Measurements from ENCODE around the gene PLOD2.

PLOD2 gene

DNA sequence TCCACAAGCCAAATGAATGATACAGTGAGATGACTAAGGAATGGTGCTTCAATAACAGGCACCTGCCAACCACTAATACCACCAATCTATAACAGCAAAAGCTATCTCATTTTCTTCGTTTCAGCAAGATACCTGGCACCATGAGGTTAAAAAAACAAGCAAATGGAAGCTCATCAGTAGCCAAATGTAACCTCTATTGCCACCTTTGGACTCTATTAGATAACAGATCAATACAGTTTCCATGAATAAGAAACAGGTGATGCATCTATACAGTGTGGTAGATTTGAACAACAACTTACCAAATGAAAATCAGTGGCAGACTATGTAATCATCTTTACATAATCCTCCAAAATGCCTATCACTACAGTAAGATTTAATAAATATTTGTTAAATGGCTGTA, 32.8 kb downstream of the PLOD2 start:
- TF ChIP-seq, protein P1, sequence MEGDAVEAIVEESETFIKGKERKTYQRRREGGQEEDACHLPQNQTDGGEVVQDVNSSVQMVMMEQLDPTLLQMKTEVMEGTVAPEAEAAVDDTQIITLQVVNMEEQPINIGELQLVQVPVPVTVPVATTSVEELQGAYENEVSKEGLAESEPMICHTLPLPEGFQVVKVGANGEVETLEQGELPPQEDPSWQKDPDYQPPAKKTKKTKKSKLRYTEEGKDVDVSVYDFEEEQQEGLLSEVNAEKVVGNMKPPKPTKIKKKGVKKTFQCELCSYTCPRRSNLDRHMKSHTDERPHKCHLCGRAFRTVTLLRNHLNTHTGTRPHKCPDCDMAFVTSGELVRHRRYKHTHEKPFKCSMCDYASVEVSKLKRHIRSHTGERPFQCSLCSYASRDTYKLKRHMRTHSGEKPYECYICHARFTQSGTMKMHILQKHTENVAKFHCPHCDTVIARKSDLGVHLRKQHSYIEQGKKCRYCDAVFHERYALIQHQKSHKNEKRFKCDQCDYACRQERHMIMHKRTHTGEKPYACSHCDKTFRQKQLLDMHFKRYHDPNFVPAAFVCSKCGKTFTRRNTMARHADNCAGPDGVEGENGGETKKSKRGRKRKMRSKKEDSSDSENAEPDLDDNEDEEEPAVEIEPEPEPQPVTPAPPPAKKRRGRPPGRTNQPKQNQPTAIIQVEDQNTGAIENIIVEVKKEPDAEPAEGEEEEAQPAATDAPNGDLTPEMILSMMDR (IDR thresholded peaks at IDR 0.05), result no peak

DNA sequence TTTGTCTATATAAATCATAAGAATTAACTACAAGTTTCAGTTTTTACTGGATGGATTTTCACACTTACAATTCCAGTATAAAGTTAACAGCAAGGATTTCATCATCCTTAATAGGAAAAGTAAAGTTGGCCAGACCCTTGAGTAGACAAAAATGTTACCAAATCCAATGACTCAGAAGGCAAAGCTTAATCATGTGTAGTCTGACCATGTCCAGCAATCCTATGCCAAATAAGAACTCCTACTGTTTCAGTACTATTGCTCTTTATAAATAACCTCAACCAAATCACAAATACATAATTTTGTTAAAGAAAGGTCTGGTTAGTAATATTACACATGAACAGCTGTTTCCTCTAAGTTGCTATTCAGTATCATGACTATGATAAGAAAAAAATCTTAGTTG, 35.0 kb downstream of the PLOD2 start:
- TF ChIP-seq, protein P1 (IDR thresholded peaks at IDR 0.05), result no peak

DNA sequence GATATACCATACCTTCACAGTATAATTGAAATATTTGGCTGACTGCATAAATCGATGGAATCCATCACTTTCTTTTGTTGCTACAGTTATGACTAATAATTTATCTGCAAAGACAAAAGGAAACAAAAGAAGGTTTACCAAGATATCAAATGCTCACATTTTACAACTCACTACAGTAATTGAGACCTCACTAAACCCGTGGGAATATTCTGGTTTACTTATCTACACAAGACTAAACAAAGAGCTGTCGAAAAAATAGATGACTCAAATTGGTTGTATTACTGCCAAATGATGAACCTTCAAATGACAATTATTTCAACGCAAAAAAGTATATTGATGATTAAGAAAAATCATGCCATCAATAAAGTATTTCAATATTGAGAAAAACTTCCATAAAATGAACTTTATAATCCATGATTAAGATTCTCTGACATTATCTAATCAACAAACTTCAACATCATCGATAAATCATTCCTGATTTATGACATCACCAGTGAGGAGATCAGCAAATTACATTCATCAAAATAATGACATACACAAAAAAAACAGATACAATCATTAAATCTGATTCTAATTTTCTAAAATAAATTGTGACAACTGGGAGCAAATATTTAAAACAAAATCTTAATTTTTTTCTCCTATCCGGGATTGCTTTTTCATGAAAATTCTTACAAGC, 36.7 kb downstream of the PLOD2 start:
- TF ChIP-seq, protein P1 (IDR thresholded peaks at IDR 0.05), result no peak

DNA sequence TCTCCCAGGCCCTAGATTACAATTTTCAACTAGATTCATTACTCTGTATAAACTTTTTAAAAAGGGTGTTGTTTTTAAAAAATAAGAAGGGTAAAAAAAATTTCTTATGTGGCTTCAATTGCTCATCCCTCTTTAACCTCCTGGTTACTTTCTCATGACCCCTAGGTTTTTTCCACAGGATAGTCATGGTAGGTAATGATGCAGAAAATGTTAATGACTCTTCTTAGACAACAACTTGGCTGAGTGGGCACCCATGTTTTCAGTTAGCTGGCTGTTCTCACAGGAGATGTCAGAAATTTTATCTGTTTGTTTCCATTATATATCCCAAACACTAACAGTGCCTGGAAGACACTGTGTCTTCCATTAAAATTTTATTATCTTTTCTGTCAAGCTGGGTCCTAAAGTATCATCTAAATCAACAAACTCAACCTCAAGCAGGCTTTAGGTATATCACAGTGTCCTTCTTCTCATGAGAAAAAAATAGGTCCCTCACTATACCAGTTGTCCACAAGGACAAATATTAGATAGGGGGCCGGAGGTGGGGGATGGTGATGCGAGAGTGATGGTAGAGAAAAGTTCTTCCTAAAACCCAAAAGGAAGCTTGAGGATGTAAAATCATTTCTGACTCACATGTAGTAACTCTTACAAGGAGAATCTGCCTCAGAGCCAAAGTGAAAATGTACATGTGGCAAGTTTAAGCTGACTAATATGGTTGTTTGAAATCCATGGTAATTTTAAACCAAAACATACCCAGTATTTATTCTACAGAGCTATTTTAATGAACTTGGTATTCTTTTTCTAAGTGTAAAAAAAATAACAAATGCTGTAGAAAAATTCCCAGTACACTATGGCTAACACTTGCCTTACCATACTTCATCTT, 43.3 kb downstream of the PLOD2 start:
- TF ChIP-seq, protein P1 (IDR thresholded peaks at IDR 0.05), result no peak

DNA sequence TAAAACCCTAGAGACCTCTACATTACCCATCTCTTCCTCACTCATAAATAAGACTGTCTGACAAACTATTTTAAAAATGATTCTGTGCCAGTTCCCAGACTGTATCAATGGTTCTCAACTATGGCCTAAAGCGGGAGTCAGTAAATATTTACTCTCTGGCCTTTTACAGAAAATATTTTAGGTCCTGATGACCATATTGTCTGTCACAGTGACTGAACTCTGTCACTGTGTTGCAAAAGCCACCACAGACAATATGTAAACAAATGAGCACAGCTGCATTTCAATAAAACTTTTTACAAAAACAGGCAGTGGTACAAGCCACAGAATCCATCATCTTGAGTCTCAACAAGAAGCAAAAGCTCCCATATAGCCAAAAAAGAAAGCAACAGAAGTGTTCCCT, 45.4 kb downstream of the PLOD2 start:
- TF ChIP-seq, protein P1 (IDR thresholded peaks at IDR 0.05), result no peak

DNA sequence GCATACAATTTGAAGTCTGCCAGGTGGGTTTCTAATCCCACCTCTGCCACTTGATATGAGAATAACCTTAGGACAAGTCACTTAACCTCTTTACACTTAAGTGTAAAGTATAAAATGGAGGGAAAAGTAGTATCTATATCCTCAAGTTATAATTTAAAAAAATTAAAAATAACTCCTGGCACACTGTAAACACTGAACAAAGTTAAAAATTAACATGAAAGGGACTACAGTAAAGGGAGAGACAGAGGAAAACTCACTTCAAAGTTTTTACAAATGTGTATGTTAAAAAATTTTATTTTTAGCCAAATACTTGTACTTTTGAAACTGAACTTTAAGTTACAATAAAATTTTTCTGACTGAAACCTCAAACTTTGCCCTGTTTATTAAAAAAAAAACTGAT, 49.6 kb downstream of the PLOD2 start:
- TF ChIP-seq, protein P1 (IDR thresholded peaks at IDR 0.05), result no peak

DNA sequence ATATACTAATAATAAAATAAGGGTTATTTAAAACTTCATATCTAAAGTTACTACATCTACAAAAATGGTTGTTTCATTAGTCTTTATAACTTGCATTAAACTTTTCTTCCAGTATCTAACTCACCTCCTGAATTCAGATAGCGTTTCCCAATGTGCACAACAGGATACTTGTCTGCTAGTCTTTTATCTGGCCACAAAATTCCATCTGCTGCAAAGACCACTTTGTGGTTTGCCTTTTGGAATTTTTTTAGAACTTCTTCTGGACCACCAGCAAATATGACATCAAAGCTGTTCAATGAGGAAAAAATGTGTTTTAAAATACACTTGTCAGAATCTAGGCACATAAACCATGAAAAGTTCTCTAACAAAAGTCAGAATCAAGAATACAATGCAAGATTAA, 50.8 kb downstream of the PLOD2 start:
- TF ChIP-seq, protein P1 (IDR thresholded peaks at IDR 0.05), result no peak

Measured in LNCAP (cell line).